Testis (tissue), 3 donors: ENCODE results near the gene OR2AP1. TPM values are rescaled to one million over a fixed set of nuclear protein-coding genes. Genes with fewer than 3 reads are reported as not detected.
"Not testable (repeated sequence)": the region's sequence is repeated elsewhere in the genome, so short reads cannot be mapped to it uniquely, and the experiment has no call there.

Experiments used
- DNase-seq: peaks from one replicate; pipeline ENCODE4 v3.0.0-alpha.2; 2019
- H3K27ac ChIP-seq, 2 donors: fragments of 200-600 bp; sonication (generic); one replicate each; pipeline ENCODE4 v1.5.1; 2019
- H3K27me3 ChIP-seq: fragments of 200-600 bp; sonication (generic); one replicate; pipeline ENCODE4 v1.5.1; 2019
- H3K36me3 ChIP-seq: fragments of 200-600 bp; sonication (generic); one replicate; pipeline ENCODE4 v1.5.1; 2017; ENCODE audit warnings: low read depth; ENCODE audit errors: missing control alignments
- H3K4me1 ChIP-seq: fragments of 200-600 bp; sonication (generic); one replicate; pipeline ENCODE4 v1.5.1; 2019
- H3K4me3 ChIP-seq, 2 donors: fragments of 200-600 bp; sonication (generic); one replicate each; pipeline ENCODE4 v1.5.1; 2017 to 2019
- H3K9me3 ChIP-seq: fragments of 200-600 bp; sonication (generic); one replicate; pipeline ENCODE4 v1.5.1; 2017
- POLR2A ChIP-seq: fragments of 450-650 bp; IDR thresholded peaks from one replicate; pipeline ENCODE4 v1.6.1; 2017; ENCODE audit warnings: antibody characterized with exemption, mild to moderate bottlenecking, moderate library complexity
- WGBS, 2 donors: methylation state at CpG; one replicate each; pipeline ENCODE4 v1.1.5; 2018; 5-methylcytosine and 5-hydroxymethylcytosine counted together
- intact Hi-C: fragments of 100-400 bp; cut with DNase I; formaldehyde crosslinking; loops from one replicate; pipeline ENCODE4 v1.15.1; 2023; ENCODE audit warnings: low total_unique reads
- polyA plus RNA-seq: library from polyadenylated mRNA; stranded (reverse); fragments of 350-450 nt; fragmentation: Illumina TruSeq; extraction: RNeasy Lipid Tissue Mini Kit (QIAGEN cat#74804); gene quantifications from one replicate; pipeline ENCODE4 v1.2.3, GENCODE V29; 2014; ENCODE audit warnings: low read depth, low replicate concordance; ENCODE audit not compliant: insufficient read depth
- total RNA-seq, 2 donors: library from RNA; depleted of rRNA; stranded (reverse); fragments of >200 nt; gene quantifications; one replicate each; pipeline ENCODE4 v1.2.3, GENCODE V29; 2016
- TF ChIP-seq, protein P1 (sequence below), 3 experiments: fragments of 450-650 bp in 2 of 3; fragments of 200-600 bp in 1 of 3; sonication (generic) in 1 of 3; IDR thresholded peaks; one replicate each; pipeline ENCODE4 v1.5.1; 2016 to 2019; ENCODE audit warnings: antibody characterized with exemption in 3 of 3, mild to moderate bottlenecking in 2 of 3, moderate library complexity in 1 of 3

Gene OR2AP1
- total and polyA plus RNA-seq, 3 donors from 2014 or later = not detected

DNA sequence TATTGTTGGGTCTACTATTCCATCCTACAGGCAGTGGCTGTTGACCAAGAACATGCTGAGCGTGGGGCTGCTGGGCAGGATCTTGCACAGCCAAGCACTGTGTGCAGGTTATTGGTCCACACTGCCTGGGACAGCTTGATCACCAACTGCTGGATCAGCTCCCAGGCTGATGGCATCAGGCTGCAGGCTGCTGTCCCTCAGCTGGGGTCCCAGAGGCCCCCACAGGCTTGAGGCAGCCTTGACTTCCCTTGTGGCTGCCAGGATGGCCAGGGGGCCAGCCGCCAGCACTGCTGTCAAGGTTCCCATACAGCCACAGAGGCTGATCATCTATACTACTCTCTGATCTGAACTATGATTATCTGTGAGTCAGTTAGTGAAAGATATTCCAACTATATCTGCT lies 9.8 kb downstream of the OR2AP1 start:
- Histone ChIP-seq H3K9me3 (no peaks in the 10 kb centered on the region), H3K27me3 (no peaks in the 10 kb centered on the region), H3K4me3 (no peak overlapping the region), H3K4me1 (no peaks in the 10 kb centered on the region), H3K36me3 (no peaks in the 10 kb centered on the region), H3K27ac (no peak overlapping the region)
- WGBS, 2 donors = 69 to 83% methylated on average over 2 of the region's 2 CpGs
- DNase-seq = no peak
- TF ChIP-seq, protein P1, sequence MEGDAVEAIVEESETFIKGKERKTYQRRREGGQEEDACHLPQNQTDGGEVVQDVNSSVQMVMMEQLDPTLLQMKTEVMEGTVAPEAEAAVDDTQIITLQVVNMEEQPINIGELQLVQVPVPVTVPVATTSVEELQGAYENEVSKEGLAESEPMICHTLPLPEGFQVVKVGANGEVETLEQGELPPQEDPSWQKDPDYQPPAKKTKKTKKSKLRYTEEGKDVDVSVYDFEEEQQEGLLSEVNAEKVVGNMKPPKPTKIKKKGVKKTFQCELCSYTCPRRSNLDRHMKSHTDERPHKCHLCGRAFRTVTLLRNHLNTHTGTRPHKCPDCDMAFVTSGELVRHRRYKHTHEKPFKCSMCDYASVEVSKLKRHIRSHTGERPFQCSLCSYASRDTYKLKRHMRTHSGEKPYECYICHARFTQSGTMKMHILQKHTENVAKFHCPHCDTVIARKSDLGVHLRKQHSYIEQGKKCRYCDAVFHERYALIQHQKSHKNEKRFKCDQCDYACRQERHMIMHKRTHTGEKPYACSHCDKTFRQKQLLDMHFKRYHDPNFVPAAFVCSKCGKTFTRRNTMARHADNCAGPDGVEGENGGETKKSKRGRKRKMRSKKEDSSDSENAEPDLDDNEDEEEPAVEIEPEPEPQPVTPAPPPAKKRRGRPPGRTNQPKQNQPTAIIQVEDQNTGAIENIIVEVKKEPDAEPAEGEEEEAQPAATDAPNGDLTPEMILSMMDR (IDR thresholded peaks at IDR 0.05) = no peak
- no peak for TF ChIP-seq POLR2A
- intact Hi-C loops = no loop called here

- Histone ChIP-seq H3K4me1 (no peaks in the 10 kb centered on the region), H3K9me3 (no peaks in the 10 kb centered on the region), H3K4me3 (no peak overlapping the region), H3K36me3 (no peaks in the 10 kb centered on the region), H3K27ac (no peak overlapping the region), H3K27me3 (no peaks in the 10 kb centered on the region)
- intact Hi-C loops = no loop called here
- no peak for DNase-seq
- TF ChIP-seq, protein P1 (IDR thresholded peaks at IDR 0.05) = no peak
- TF ChIP-seq POLR2A = no peak
- WGBS, 2 donors = 66 to 77% methylated on average over 2 of the region's 2 CpGs
These were observed 13.5 kb downstream of the OR2AP1 start for GRCh38 chr12:55585817-55586216.

DNA sequence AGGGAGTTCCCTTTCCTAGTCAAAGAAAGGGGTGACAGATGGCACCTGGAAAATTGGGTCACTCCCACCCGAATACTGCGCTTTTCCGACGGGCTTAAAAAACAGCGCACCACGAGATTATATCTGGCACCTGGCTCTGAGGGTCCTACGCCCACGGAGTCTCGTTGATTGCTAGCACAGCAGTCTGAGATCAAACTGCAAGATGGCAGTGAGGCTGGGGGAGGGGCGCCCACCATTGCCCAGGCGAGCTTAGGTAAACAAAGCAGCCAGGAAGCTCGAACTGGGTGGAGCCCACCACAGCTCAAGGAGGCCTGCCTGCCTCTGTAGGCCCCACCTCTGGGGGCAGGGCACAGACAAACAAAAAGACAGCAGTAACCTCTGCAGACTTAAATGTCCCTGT lies 17.9 kb downstream of the OR2AP1 start:
- H3K9me3 ChIP-seq, H3K27me3 ChIP-seq, H3K27ac ChIP-seq, H3K4me1 ChIP-seq, intact Hi-C loops, H3K4me3 ChIP-seq, H3K36me3 ChIP-seq, DNase-seq: not testable (repeated sequence)
- WGBS, 2 donors = 69 to 80% methylated on average over 4 to 12 of the region's 12 CpGs

DNA sequence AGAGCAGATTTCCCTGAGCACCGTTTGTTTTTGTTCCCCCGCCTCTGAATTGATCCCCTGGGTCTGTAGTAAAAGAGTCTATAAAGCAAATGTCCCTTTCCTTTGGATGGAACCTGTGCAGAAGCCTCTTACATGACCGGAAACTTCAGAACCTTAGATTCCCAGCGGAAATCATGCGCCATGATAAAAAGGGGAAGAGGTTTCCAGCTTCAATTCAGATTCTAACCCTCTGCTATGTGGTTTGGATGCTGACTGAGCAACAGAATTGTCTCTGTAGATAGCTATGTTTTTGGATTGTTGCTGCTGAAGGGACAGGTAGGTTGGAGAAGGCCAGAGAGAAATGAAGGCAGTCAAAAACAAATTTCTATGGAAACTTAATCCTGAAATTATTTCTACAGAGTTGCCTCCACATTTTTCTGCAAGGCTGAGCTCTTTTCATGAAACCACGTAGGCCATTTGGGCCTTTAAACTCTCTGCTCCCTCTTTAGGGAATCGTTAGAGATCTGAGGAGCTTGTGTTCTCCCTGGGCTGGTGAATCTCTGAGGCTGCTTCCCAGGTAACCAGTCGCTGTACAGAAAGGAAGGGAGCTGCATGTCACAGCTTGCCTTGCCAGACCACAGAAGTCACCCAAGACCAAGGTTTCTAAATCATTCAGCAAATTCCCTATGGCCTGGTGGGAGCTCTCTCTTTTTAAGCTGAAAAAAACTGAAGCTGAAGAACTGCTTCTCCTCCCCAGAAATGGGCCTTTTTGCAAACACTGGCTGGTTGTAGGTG lies 35.7 kb downstream of the OR2AP1 start:
- 41 to 59% methylated on average over 8 of the region's 8 CpGs for WGBS, 2 donors

GRCh38 chr12:55610598-55610997 lies 38.3 kb downstream of the OR2AP1 start:
- Histone ChIP-seq H3K27me3 (no peaks in the 10 kb centered on the region), H3K4me1 (no peaks in the 10 kb centered on the region), H3K27ac (no peak overlapping the region), H3K36me3 (no peaks in the 10 kb centered on the region), H3K9me3 (no peaks in the 10 kb centered on the region), H3K4me3 (no peak overlapping the region)
- WGBS, 2 donors = 87 to 94% methylated on average over 1 of the region's 1 CpG
- no peak for DNase-seq
- TF ChIP-seq, protein P1 (IDR thresholded peaks at IDR 0.05) = no peak
- no peak for TF ChIP-seq POLR2A
- intact Hi-C loops = loop anchor here (10.0 kb wide), 1 partner anchor 416 kb away; no protein-coding TSS in a partner anchor

More for the DNA sequence above, 35.7 kb downstream of the OR2AP1 start:
- H3K4me3 ChIP-seq = no peak overlapping the region
- DNase-seq = no peak
- no peaks in the 10 kb centered on the region for H3K27me3 ChIP-seq
- intact Hi-C loops = no loop called here
- H3K4me1 ChIP-seq = no peaks in the 10 kb centered on the region
- no peaks in the 10 kb centered on the region for H3K36me3 ChIP-seq
- TF ChIP-seq, protein P1 (IDR thresholded peaks at IDR 0.05) = no peak
- no peak for TF ChIP-seq POLR2A
- no peaks in the 10 kb centered on the region for H3K9me3 ChIP-seq
- no peak overlapping the region for H3K27ac ChIP-seq
